ENCODE measurements around the gene FAM3D.

- TF ChIP-seq CTCF (IDR thresholded peaks at IDR 0.05): no peak
- no peak for TF ChIP-seq POLR2A (IDR thresholded peaks at IDR 0.05)
These were observed 62.5 kb downstream of the FAM3D start for GRCh38 chr3:58604031-58604430.

Data from adrenal gland (tissue), 5 donors.